ENCODE measurements around the gene PAX3. TPM values are rescaled to one million over a fixed set of nuclear protein-coding genes. Genes with fewer than 3 reads are reported as not detected.

The PAX3 gene
- total RNA-seq, 1 experiment from 2014 or later = not detected

DNA sequence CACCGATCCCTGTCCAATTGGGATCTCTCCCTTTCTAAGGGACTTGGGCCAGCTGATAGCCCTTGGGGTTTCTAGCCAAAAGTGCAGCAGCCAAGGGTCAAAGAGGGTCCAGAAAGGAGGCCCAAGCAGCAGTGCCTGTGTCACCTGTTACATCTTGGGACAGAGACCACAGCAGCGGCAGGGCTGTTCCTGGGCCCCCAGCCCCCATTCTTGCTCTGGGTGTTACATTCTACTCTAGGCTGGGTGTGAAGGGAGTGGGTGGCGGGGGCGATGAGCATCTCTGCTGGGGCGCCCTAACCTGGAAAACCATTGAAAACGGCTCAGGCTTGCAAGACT, 1.2 kb downstream of the PAX3 start:
- Histone ChIP-seq H3K9me2 (ENCODE audit: insufficient read depth) (no peaks in the 10 kb centered on the region), H3K9me3 (ENCODE audit: control insufficient read depth in 1 of 2, insufficient read depth in 1 of 2, low read depth in 1 of 2, low read length in 2 of 2) (no peaks in the 10 kb centered on the region), H3K4me1 (ENCODE audit: control insufficient read depth in 1 of 2, insufficient read depth in 2 of 2, low read length in 2 of 2) (no peaks in the 10 kb centered on the region), H3K79me2 (ENCODE audit: insufficient read depth, low read length) (no peaks in the 10 kb centered on the region), H3K9ac (ENCODE audit: low read length) (no peak overlapping the region), H4K20me1 (ENCODE audit: insufficient read depth) (no peaks in the 10 kb centered on the region), H2AFZ (ENCODE audit: low read depth, low read length, poor library complexity, severe bottlenecking) (no peak overlapping the region), H3K27ac (ENCODE audit: low read depth, low read length) (no peak overlapping the region), H3K27me3 (ENCODE audit: insufficient read depth, low read length) (peaks cover 20% of the 10 kb centered on the region), H3K36me3 (ENCODE audit: control insufficient read depth in 1 of 2, insufficient read depth in 2 of 2, low read length in 2 of 2) (no peaks in the 10 kb centered on the region), H3K4me2 (ENCODE audit: low read length) (no peak overlapping the region), H3K4me3 (replicated peaks in 1 of 2; ENCODE audit: low read depth in 1 of 2, low read length in 2 of 2) (no peak overlapping the region)
- DNase-seq (ENCODE audit: low read depth, low spot score) (no peak), ATAC-seq (no peak)
- intact Hi-C loops (cut with micrococcal nuclease) = no loop called here
- BruUV-seq (replicated peaks) = no TSS peak
- RAD21 ChIA-PET (ENCODE audit: low non-redundant PET in 1 of 2, low total read pairs in 2 of 2, uncharacterized antibody in 2 of 2, unreplicated experiment in 2 of 2) = no interaction called here
- TF ChIP-seq TCF7L2 (IDR thresholded peaks at IDR 0.05; ENCODE audit: borderline replicate concordance, extremely low read depth, insufficient read depth, insufficient read length) = no peak
- no peak for TF ChIP-seq POLR2A (IDR thresholded peaks at IDR 0.05; ENCODE audit: borderline replicate concordance, extremely low read depth, insufficient read depth, insufficient read length)
- TF ChIP-seq, protein P1, sequence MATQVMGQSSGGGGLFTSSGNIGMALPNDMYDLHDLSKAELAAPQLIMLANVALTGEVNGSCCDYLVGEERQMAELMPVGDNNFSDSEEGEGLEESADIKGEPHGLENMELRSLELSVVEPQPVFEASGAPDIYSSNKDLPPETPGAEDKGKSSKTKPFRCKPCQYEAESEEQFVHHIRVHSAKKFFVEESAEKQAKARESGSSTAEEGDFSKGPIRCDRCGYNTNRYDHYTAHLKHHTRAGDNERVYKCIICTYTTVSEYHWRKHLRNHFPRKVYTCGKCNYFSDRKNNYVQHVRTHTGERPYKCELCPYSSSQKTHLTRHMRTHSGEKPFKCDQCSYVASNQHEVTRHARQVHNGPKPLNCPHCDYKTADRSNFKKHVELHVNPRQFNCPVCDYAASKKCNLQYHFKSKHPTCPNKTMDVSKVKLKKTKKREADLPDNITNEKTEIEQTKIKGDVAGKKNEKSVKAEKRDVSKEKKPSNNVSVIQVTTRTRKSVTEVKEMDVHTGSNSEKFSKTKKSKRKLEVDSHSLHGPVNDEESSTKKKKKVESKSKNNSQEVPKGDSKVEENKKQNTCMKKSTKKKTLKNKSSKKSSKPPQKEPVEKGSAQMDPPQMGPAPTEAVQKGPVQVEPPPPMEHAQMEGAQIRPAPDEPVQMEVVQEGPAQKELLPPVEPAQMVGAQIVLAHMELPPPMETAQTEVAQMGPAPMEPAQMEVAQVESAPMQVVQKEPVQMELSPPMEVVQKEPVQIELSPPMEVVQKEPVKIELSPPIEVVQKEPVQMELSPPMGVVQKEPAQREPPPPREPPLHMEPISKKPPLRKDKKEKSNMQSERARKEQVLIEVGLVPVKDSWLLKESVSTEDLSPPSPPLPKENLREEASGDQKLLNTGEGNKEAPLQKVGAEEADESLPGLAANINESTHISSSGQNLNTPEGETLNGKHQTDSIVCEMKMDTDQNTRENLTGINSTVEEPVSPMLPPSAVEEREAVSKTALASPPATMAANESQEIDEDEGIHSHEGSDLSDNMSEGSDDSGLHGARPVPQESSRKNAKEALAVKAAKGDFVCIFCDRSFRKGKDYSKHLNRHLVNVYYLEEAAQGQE (IDR thresholded peaks at IDR 0.05; ENCODE audit: low read depth) = no peak
- TF ChIP-seq EZH2 (IDR thresholded peaks at IDR 0.05) = no peak
- TF ChIP-seq, protein P2, sequence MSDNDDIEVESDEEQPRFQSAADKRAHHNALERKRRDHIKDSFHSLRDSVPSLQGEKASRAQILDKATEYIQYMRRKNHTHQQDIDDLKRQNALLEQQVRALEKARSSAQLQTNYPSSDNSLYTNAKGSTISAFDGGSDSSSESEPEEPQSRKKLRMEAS (IDR thresholded peaks at IDR 0.05) = no peak
- TF ChIP-seq, protein P3, sequence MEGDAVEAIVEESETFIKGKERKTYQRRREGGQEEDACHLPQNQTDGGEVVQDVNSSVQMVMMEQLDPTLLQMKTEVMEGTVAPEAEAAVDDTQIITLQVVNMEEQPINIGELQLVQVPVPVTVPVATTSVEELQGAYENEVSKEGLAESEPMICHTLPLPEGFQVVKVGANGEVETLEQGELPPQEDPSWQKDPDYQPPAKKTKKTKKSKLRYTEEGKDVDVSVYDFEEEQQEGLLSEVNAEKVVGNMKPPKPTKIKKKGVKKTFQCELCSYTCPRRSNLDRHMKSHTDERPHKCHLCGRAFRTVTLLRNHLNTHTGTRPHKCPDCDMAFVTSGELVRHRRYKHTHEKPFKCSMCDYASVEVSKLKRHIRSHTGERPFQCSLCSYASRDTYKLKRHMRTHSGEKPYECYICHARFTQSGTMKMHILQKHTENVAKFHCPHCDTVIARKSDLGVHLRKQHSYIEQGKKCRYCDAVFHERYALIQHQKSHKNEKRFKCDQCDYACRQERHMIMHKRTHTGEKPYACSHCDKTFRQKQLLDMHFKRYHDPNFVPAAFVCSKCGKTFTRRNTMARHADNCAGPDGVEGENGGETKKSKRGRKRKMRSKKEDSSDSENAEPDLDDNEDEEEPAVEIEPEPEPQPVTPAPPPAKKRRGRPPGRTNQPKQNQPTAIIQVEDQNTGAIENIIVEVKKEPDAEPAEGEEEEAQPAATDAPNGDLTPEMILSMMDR (IDR thresholded peaks at IDR 0.05 in 2 of 3, conservative IDR thresholded peaks at IDR 0.05 in 1 of 3; ENCODE audit: borderline replicate concordance in 1 of 3, insufficient read depth in 1 of 3, low read depth in 2 of 3, low read length in 2 of 3) = no peak
- no peak for TF ChIP-seq YY1 (IDR thresholded peaks at IDR 0.05; ENCODE audit: extremely low read depth, insufficient replicate concordance, low read depth, low read length)
- no peak for TF ChIP-seq ZNF274 (IDR thresholded peaks at IDR 0.05; ENCODE audit: low read depth, low read length)
- TF ChIP-seq EGR1 (IDR thresholded peaks at IDR 0.05; ENCODE audit: low read depth) = no peak
- TF ChIP-seq POLR2AphosphoS5 (IDR thresholded peaks at IDR 0.05; ENCODE audit: low read depth, low read length) = no peak
- no peak for TF ChIP-seq ZFX (IDR thresholded peaks at IDR 0.05)
- no peak for TF ChIP-seq ELF1 (IDR thresholded peaks at IDR 0.05; ENCODE audit: borderline replicate concordance, low read depth)
- POLR2A ChIA-PET = no interaction called here
- CTCF ChIA-PET = no interaction called here
